Liver (tissue), 9 donors: ENCODE results near the gene ZMYND8. TPM values are rescaled to one million over a fixed set of nuclear protein-coding genes. Genes with fewer than 3 reads are reported as not detected.

ENCODE experiments used
- DNase-seq: peaks from one replicate; pipeline ENCODE4 v3.0.0-alpha.2; 2017; ENCODE audit warnings: low spot score
- H3K27ac ChIP-seq, 2 donors: one replicate each; pipeline ENCODE4 v1.7.0; 2013; ENCODE audit warnings: inconsistent platforms in 2 of 2, low read length in 2 of 2, control low read depth in 1 of 2, low read depth in 1 of 2, mild to moderate bottlenecking in 1 of 2
- H3K27me3 ChIP-seq, 4 donors: one replicate each; pipeline versions ENCODE4 v1.6.1 to v1.7.0; 2013; ENCODE audit warnings: low read length in 3 of 4, inconsistent platforms in 1 of 4, mild to moderate bottlenecking in 1 of 4, moderate library complexity in 1 of 4; ENCODE audit not compliant: control insufficient read depth in 4 of 4, insufficient read depth in 4 of 4
- H3K36me3 ChIP-seq, 4 donors: one replicate each; pipeline versions ENCODE4 v1.6.1 to v1.7.0; 2013; ENCODE audit warnings: low read length in 3 of 4, mild to moderate bottlenecking in 3 of 4, low read depth in 1 of 4, moderate library complexity in 1 of 4; ENCODE audit not compliant: control insufficient read depth in 4 of 4, insufficient read depth in 3 of 4
- H3K4me1 ChIP-seq, 4 donors: one replicate each; pipeline versions ENCODE4 v1.6.1 to v1.7.0; 2013; ENCODE audit warnings: low read length in 3 of 4, mild to moderate bottlenecking in 3 of 4, moderate library complexity in 1 of 4; ENCODE audit not compliant: control insufficient read depth in 4 of 4, insufficient read depth in 4 of 4
- H3K4me3 ChIP-seq, 3 donors: one replicate each; pipeline versions ENCODE4 v1.6.1 to v1.7.0; 2013; ENCODE audit warnings: low read length in 3 of 3, control low read depth in 1 of 3, low read depth in 1 of 3, mild to moderate bottlenecking in 1 of 3
- H3K9ac ChIP-seq, 2 donors: one replicate each; pipeline ENCODE4 v1.7.0; 2013; ENCODE audit warnings: low read length in 2 of 2, mild to moderate bottlenecking in 2 of 2, moderate library complexity in 2 of 2, control low read depth in 1 of 2, low read depth in 1 of 2
- H3K9me3 ChIP-seq, 4 donors: one replicate each; pipeline versions ENCODE4 v1.6.1 to v1.7.0; 2013; ENCODE audit warnings: low read length in 3 of 4; ENCODE audit not compliant: control insufficient read depth in 4 of 4
- ATF3 ChIP-seq: IDR thresholded peaks from 2 replicates; pipeline ENCODE4 v1.6.1; 2016; ENCODE audit warnings: antibody characterized with exemption
- CTCF ChIP-seq: fragments of 150-350 bp; IDR thresholded peaks from 2 replicates; pipeline ENCODE4 v1.5.1; 2017; ENCODE audit warnings: improper control_type of control experiment, low read depth, low read length; ENCODE audit not compliant: missing input control
- EGR1 ChIP-seq, 2 donors: IDR thresholded peaks; 2 replicates each; pipeline ENCODE4 v1.6.1; 2016 to 2018; ENCODE audit warnings: antibody characterized with exemption in 2 of 2, low read depth in 2 of 2
- FOXA1 ChIP-seq: IDR thresholded peaks from 2 replicates; pipeline ENCODE4 v1.6.1; 2016; ENCODE audit warnings: antibody characterized with exemption
- FOXA2 ChIP-seq: IDR thresholded peaks from 2 replicates; pipeline ENCODE4 v1.6.1; 2016; ENCODE audit warnings: antibody characterized with exemption
- GABPA ChIP-seq, 2 donors: IDR thresholded peaks in 1 of 2; conservative IDR thresholded peaks in 1 of 2; 2 replicates each; pipeline ENCODE4 v1.6.1; 2016; ENCODE audit warnings: antibody characterized with exemption in 2 of 2, mild to moderate bottlenecking in 1 of 2, moderate library complexity in 1 of 2
- HNF4A ChIP-seq, 2 donors: conservative IDR thresholded peaks; 2 replicates each; pipeline ENCODE4 v1.6.1; 2016; ENCODE audit warnings: antibody characterized with exemption in 2 of 2, mild to moderate bottlenecking in 2 of 2
- JUND ChIP-seq, 2 donors: IDR thresholded peaks; 2 replicates each; pipeline ENCODE4 v1.6.1; 2016; ENCODE audit warnings: antibody characterized with exemption in 2 of 2
- MAX ChIP-seq: IDR thresholded peaks from 2 replicates; pipeline ENCODE4 v1.6.1; 2016; ENCODE audit warnings: antibody characterized with exemption
- NR2F2 ChIP-seq: IDR thresholded peaks from 2 replicates; pipeline ENCODE4 v1.6.1; 2016; ENCODE audit warnings: antibody characterized with exemption
- RAD21 ChIP-seq, 2 donors: IDR thresholded peaks; 2 replicates each; pipeline ENCODE4 v1.6.1; 2016; ENCODE audit warnings: antibody characterized with exemption in 2 of 2, mild to moderate bottlenecking in 2 of 2
- SP1 ChIP-seq: IDR thresholded peaks from 2 replicates; pipeline ENCODE4 v1.6.1; 2018; ENCODE audit warnings: antibody characterized with exemption, mild to moderate bottlenecking
- TAF1 ChIP-seq: conservative IDR thresholded peaks from 2 replicates; pipeline ENCODE4 v1.6.1; 2016; ENCODE audit warnings: antibody characterized with exemption, mild to moderate bottlenecking
- YY1 ChIP-seq: IDR thresholded peaks from 2 replicates; pipeline ENCODE4 v1.6.1; 2016; ENCODE audit warnings: antibody characterized with exemption, mild to moderate bottlenecking
- ZBTB33 ChIP-seq: IDR thresholded peaks from 2 replicates; pipeline ENCODE4 v1.6.1; 2016; ENCODE audit warnings: antibody characterized with exemption
- WGBS: extraction: QIAGEN DNeasy Blood & Tissue Kit; methylation state at CpG from one replicate; pipeline ENCODE4 v1.1.7; 2013; 5-methylcytosine and 5-hydroxymethylcytosine counted together
- polyA plus RNA-seq, 2 donors: library from polyadenylated mRNA; stranded (reverse) in 1 of 2; unstranded in 1 of 2; fragments of 200-250 nt in 1 of 2; fragments of >200 nt in 1 of 2; fragmentation: Nextera tagmentation in 1 of 2; extraction: Ambion mirVana in 1 of 2; gene quantifications; one replicate each; pipeline versions ENCODE4 v1.2.1 to v1.2.3, GENCODE V29; 2013 to 2015
- total RNA-seq, 2 donors: library from RNA; depleted of rRNA; stranded (reverse); fragments of >200 nt; gene quantifications; one replicate each; pipeline ENCODE4 v1.2.3, GENCODE V29; 2014
- donor health status: healthy.
- donor health status: healthy.
- donor health status: healthy.
- donor health status: healthy.
- donor health status: healthy.

The ZMYND8 gene
- total and polyA plus RNA-seq, 4 donors: 3.3 to 23.5 (median 6.8) TPM

- H3K9ac ChIP-seq: no peak overlapping the region
- peaks cover 5 to 30% (median 21%) of the 10 kb centered on the region in 4 donors for H3K4me1 ChIP-seq
- TF ChIP-seq SP1: peak; percentile 33
- no peak for TF ChIP-seq FOXA2
- no peak for TF ChIP-seq MAX
- no peak for TF ChIP-seq CTCF
- peak in 1 of 2 donors; percentile 20 for TF ChIP-seq RAD21 (IDR thresholded peaks at IDR 0.05)
- peak overlapping the region; percentile 15 to 22 for H3K27ac ChIP-seq
- no peak overlapping the region for H3K4me3 ChIP-seq
- no peaks in the 10 kb centered on the region for H3K9me3 ChIP-seq
- no peaks in the 10 kb centered on the region for H3K27me3 ChIP-seq
- peaks cover 0 to 3% (median 1%) of the 10 kb centered on the region in 4 donors for H3K36me3 ChIP-seq
- no peak for DNase-seq
- WGBS: 74% methylated on average over 8 of the region's 8 CpGs
Measured at GRCh38 chr20:47348539-47349142, 7.9 kb downstream of the ZMYND8 start.

GRCh38 chr20:47347661-47348435 is 8.7 kb downstream of the ZMYND8 start:
- Histone ChIP-seq H3K4me3 (no peak overlapping the region), H3K9me3 (no peaks in the 10 kb centered on the region), H3K9ac (peak overlapping the region in 1 of 2 donors; percentile 14), H3K27ac (peak overlapping the region in 1 of 2 donors; percentile 15), H3K4me1 (peaks cover 3 to 29% (median 17%) of the 10 kb centered on the region in 4 donors), H3K36me3 (peaks cover 0 to 3% (median 1%) of the 10 kb centered on the region in 4 donors), H3K27me3 (no peaks in the 10 kb centered on the region)
- WGBS: 69% methylated on average over 4 of the region's 4 CpGs
- TF ChIP-seq TAF1 (no peak), MAX (no peak), ATF3 (no peak), ZBTB33 (no peak), NR2F2 (no peak), HNF4A (conservative IDR thresholded peaks at IDR 0.05) (no peak), FOXA1 (no peak), FOXA2 (no peak), JUND (IDR thresholded peaks at IDR 0.05) (no peak), GABPA (IDR thresholded peaks at IDR 0.05 in 1 of 2, conservative IDR thresholded peaks at IDR 0.05 in 1 of 2) (no peak), YY1 (no peak), EGR1 (IDR thresholded peaks at IDR 0.05; ENCODE audit: low read depth in 2 of 2) (no peak), SP1 (no peak), CTCF (no peak)
- no peak for DNase-seq
